RKO (cell line): ENCODE measurements around the gene CEP128.

Experiments
- DNase-seq: peaks from one replicate; pipeline ENCODE4 v3.0.0-alpha.2; 2016; ENCODE audit warnings: low spot score

Gene CEP128

DNA sequence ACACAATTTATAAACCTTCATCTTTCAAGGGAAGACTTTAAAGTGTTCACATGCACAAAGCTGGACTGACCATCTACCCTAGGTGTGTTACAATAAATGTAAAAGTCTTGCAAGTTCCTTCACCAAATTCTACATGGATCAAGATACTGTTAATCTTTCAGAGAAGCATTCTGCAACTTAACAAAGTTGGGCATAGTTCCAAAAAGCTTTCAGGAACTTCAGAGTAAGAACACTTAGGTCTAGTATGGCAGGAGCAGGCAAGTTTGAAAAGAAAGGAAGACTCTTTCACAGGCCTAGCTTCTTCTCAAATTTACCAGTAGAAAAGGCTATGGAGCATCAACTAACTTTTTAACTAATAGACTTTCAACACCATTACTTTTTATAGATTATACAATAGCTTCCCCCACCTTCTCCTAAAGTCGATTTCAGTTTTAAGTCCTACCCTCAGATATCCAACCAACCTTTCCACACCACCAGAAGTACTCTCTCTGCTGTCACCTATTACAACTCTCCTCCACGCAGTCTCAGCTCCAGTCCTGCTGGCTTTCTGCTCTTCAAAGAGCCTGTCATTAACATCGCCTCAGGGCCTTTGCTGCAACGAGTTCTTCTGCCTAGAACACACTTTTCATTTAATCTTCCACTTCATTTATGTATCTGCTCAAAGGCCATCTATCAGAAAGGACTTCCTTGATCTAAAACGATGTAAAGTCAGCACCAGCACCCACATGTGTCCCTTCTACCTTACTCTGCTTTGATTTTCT is 333.9 kb downstream of the CEP128 start:
- DNase-seq: no peak

DNA sequence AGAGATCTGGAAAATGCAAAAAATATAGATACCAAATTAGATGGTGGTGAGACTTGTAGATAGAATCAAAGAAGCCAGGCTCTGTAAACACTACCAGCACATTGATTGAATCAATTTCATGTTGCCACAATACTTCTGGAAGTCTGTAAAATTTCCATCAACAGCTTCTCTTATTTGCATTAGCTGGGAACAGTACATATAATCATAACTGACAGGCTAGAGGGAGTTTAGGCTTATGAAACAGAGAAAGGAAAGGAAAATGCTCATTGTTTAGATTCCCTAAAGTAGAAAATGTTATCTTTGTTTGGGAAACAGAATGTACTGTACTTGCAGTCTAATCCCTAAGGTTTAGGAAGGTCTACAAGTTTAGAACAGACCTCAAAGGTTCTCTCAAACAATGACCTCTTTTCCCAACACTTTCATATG is 335.2 kb downstream of the CEP128 start:
- no peak for DNase-seq

DNA sequence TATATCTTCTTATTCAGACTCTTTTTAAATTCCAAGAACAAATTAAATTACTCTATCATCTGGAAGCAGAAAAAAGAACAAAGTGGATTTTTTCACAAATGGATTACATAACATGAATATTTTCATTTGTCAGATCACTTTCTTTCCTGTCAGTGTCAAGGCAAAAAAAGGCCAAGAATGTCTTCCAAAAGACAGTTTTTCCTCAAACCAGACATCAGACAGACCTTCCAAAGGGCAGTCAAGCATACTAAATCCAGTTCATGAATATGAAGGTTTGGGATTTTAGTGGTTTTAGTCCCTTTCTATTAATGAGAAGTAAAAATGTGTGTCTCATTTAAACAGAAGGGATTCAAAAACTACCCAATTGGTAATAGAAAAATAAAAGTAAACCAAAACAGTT is 336.0 kb downstream of the CEP128 start:
- DNase-seq: no peak

DNA sequence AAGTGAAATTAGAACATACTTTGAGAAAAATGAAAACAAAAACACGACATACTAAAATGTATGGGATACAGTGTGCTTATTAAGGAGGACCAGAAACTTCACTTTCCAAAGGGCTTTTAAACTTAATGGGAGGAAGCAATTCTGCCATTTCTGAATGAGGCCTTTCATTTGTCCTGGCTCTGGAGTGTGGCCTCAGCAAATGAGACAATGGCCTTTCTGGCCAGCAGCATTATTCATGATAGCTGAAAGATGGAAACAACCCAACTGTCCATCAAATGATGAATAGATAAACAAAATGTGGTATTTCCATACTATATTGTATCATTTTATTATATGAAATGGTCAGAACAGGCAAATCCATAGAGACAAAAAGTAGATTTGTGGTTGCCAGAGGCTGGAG is 338.6 kb downstream of the CEP128 start:
- no peak for DNase-seq

DNA sequence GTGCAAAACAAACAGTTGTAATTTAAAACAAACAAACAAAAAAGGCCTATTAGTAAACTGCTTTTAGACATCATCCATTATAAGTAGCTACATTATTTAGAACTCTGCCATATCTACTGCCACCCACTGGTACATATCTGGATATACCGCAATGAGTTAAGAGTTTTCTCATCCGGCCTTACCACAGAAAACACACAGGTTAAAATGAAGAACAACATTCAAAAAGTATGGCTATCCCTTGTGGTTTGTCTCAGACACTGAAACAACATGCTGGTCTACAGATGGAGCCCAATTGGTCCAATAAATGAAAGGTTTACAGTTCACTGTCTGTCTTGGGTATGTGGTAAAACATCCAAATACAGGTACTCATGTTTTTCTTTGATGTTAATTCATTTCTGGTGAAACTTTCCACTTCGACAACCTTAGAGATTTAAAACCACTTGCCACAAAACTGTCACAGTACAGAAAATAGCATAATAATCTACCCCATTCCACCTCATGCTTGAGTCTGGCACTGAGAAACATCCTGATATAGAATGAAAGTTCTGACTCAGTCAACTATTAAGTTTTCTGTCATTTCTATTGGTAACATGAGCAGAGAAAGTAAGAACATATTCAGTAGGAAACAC is 354.3 kb downstream of the CEP128 start:
- DNase-seq: peak; percentile 42

DNA sequence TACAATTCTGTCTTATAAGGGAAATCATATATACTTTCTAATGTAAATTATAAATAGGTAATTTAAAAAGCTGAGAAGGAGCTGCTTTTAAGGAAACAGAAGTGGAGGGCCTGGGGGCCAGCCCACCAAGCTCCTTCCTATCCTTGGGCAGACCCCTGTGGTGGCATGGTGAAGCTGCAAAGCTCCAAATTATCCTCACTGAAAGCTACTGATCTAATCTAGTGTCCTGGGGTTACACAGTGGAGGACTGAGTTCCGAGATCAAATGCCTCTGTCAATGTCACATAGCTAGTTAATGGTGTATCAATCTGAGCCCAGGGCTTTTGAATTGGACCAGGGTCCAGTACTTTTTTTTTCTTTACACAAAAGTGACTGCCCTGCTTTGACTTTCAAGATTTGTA is 355.4 kb downstream of the CEP128 start:
- DNase-seq: no peak

DNA sequence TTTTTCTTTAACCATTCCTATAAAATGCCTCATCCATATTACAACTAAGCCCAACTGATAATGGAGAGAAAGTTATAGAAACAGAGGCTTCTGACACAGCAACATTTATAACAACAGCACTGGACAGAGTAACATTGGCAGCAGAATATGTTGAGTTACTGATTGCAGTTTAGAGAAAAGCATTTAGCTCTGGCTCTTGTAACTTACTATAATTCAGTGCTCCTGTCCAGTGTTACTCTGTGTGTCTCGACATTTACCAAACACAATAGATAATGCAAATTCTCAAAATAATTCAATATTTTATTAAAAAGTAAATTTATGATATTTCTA is 356.1 kb downstream of the CEP128 start:
- DNase-seq: no peak

DNA sequence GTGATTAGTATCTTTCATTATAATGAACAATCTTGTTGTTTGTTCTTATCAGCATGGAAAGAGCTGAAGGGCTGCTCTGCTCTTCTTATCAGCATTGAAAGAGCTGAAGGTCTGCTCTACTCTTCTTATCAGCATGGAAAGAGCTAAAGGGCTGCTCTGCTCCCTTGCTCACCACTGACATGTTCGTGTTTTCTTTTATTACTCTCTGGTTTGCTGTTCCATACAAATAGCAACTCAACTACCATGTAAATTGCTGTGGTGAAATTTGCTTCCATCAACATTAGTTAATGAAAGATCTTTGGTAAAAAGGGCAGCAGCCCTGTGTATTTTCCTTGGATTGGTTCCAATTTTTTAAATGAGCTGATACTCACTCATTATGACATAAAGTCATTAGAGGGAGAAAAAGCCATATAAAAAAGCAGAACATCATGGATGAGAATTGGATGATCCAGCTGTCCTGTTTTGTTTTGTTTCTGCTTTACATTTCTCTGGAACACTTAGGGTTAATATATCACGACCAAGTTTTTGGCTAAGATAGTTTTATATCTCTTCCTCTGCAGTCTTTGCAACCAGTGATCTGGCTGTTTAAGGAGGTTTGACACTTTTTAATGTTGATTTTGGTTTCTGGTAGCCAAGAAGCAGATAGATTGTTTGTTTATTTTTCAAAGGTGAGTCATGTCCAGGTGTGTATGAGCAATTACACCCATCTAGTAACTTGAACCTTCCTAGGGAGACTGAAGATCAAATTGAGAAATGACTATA is 356.6 kb downstream of the CEP128 start:
- DNase-seq: peak; percentile 35

DNA sequence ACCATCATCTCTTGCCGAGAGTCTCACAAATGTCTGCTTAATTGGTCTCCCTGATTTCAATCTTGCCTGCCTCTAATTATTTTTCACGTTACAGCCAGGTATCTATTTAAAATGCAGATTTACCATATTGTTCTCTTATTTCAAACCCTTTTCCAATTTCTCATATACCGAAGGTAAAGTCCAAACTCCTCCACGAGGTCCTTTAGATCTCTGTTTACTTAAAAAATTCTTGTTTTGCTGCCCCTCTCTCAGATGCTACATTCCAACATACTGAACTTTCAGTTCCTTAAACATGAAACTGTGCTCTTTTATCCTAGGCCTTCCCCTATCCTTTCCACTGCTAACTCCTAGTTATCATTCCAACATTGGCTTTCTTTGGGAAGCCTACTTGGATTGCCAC is 363.9 kb downstream of the CEP128 start:
- no peak for DNase-seq

DNA sequence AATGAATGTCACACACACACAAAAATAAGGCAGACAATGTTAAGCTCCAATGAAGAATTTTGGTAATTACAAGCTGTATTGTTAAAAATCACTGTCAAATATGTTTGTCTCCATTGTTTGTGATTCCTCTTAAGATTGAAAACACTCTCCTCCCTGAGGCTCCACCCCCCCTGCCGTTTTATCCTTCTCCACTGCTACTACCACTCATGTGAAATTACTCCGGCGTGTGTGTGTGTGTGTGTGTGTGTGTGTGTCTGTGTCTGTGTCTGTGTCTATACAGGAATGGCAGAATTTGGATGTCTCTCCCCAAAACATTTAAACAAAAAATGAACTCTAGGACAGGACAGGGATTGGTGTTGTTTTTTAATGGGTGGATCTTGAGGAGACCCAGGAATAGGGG is 365.1 kb downstream of the CEP128 start:
- DNase-seq: no peak

DNA sequence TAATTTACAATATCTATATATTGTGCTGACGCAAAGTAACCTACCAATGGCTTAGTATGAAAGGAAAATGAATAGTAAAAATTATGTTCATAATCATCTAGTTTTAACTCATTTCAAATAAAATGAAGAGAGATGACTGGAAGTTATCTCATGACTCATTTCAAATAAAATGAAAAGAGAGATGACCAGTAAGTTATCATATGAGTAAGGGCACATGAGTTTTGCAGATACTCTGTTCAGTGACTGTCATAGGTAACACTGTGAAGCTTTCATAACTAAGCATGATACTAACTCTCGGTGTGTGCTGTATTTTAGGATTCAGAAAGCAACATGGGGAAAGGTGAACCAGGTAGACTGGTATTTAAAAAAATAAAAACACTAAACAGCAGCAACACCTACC is 365.8 kb downstream of the CEP128 start:
- no peak for DNase-seq

DNA sequence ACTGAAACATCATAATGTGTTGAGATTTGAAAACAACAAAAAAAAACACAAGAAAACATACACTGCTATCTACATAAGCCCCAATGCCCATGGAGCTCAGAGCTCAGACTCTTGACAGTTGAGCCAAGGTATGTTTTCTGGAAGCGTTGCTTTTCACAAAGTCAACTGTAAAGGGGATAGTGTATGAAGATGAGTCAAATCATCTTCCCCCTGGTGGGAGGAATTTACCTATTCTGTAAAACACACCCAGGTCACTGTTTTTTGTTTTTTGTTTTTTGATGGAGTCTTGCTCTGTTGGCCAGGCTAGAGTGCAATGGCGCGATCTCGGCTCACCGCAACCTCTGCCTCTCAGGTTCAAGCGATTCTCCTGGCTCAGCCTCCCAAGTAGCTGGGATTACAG is 368.9 kb downstream of the CEP128 start:
- no peak for DNase-seq

DNA sequence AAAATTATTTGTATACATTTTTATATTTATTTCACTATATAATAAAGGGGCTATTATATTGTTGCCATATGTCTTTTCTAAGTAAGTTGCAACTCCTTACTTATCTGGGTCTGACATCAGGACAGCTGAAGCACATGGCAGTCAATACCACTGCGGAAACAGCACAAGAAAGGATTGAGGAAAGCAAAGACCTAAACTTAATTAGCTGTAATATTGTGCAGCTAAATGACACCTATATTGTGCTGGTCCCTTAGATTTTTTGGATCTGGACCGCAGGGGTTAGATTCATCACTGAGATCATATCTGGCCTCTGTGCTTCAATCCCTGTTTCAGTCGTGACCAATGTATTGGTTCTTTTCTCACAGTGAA is 370.6 kb downstream of the CEP128 start:
- DNase-seq: no peak

DNA sequence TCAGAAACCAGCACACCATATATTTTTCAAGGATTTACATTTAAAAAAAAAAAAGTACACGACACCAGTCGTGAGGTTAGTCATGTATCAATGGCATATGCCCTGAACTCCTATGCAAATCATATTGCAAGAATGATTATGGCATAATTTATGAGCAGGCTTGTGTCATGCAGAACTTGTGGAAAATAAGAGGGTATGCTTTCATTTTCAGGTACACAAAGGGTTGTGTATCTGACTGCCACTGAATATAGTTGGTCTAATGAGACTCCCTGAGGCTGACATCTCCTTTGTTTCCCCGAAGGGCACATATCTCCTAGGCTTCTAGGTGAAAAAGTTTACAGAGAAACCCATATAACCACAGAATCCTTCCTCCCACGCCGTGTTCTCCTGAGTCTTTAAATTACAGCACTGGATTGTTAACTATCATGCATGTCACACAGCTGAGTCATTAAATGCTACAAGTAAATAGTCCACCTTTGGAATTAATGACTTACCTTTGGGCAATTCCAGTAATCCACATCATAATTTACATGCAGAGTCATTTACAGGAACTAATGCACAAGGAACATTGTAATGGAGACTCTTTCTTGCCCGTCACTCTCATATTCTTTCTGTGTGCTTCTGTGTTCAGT is 373.5 kb downstream of the CEP128 start:
- no peak for DNase-seq

DNA sequence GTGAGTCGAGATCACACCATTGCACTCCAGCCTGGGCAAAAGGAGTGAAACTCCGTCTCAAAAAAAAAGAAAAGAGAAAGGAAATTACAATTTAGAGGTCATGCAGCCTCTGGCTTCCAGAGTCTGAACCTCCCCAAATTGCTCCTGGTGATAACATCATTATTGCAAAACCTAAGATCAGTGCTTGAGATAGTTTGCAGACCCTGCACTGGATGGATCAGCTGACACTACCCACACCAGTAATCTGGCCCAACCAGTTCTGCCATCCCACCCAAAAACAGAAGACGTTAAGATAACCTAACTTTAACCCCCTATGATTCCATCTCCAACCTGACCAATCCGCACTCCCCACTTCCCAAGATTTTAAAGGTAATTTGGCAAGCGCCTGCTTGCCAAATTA is 376.5 kb downstream of the CEP128 start:
- no peak for DNase-seq

DNA sequence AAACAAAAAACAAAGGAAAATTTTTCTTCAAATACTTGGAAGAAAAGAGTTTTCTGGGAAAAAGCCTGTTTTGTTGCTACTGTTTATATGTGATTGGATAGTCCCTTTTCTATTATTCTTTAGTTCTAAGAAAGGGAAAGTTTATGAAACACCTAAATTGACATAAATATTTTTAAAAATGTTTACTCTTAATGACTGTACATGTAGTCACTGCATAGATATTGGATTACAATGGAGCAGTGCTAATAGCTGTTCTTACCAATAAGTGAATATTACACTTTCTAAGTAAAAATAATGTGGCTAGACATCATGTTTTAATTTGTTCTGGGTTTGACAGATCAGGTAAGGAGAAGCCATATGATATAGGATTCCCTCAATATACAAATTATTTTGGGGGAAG is 377.5 kb downstream of the CEP128 start:
- no peak for DNase-seq

DNA sequence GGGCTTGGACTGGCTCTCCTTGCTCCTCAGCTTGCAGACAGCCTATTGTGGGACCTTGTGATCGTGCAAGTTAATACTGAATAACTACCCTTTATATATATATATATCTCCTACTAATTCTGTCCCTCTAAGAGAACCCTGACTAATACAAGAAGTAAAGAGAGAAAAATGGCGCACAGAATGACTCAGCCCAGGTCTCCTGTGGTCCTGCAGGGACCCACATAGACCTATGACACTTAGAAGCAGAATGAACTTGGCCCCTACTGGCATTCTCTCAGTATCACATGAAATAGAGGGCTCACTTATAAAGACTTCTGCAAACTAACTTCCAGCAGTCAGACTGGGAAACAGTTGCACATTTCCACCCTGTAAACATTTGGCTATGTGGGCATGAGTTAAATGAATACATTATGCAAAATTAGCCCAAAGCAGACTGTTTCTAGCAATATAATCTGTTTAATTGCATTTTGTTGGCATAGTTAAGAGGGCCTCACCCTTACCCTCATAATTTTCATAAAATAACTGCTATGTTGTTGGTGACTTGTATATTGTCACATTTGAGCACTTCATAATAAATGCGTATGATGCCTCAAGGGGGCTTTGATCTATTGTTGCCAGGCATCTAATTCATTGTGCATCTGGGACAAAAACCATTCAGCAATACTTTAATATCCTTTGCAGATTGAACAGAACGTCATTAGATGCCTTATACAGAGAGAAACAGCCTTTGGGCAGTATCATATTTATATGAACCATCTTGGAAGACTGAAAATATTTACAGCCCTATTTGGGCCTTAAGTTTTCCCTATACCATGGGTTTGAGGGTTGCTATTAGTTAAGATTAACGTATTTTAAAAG is 380.5 kb downstream of the CEP128 start:
- no peak for DNase-seq

DNA sequence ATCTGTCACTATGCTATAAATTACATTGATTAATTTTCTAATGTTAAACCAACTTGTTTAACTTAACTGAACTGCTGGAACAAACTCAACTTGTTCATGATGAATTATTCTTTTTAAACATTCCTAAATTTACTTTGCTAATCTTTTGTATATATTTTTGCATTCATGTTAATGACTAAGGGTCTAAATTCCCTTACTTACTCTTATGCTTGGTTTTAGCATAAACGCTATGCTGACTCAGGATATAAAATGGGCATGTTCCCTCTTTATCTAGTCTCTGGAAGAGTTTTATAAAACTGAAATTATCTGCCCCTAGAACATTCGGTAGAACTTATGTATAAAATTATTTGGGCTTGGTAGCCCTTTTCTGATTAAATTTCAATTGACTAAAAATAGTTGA is 387.4 kb downstream of the CEP128 start:
- DNase-seq: no peak

DNA sequence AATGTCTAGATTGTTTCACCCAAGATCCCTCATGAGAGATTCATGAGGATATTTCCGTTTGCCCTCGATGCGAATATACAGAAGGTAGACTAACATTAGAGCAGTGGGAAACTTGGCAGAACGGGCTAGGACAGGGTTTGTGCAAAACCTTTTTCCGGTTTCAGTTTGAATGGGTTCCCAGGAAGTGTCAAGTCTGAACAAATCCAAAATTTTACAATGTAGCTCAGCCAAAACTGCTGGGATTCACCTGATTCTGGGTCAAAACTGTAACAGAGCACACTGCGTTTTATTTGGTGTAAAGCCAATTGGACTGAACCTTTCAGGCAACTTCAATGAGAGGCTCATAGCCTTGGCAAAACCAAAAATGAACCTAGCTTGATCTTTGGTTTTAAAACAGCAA is 392.4 kb downstream of the CEP128 start:
- no peak for DNase-seq

DNA sequence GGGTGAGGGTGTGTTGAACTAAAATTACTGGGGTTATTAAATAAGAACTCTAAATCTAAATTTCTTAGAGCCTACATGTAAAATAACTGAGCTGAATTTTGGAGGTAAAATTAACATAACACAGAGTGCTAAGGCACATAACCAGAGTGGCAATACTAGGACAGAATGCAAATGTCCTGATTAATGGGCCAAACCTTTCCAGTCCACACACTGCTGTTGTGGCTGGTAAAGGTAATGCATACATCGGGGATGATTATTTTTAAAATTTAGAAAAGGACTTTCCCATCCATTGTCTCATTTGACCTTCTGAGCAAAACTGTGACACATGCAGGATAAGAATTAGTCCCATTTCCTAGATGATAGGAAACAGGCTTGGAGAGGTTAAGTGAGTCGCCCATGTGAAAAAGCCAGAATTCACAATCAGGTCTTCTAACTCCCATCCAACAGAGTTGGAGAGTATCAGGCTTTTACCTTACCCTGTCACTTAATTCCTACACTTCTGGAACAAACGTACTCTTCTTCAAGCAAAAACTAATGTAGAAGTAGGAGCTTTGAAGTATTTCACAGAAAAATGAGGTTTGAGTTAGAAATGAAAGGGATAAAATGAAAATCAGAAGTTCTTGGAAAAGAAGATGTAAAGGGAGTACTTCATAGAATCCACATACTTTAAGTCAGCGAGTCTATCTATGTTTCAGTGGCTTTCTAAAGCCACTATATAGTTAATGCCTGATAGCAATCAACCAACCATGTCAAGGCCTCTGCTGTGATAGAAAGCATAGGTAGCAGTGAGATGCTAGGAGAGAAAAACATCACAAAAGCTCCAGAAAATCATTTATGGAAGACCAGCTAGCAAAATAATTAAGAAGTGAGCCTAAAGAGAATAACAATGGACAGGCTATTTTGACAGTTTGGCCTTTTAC is 395.3 kb downstream of the CEP128 start:
- no peak for DNase-seq

DNA sequence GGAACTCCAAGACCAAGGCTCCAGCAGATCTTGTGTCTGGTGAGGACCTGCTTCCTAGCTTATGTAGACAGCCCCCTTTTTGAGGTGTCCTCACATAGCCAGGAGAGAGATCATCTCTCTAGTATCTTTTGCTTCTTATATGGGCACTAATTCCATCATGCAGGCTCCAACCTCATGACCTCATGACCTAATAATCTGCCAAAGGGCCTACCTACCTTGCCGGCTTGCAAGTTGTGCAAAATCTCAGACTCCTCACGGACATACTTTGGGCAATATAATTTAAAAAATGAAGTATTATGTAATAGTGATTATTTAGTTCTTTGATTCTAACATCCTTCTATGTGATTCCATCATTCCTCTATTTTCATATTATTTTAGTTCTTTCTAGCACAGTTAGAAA is 397.2 kb downstream of the CEP128 start:
- no peak for DNase-seq
